ENCODE measurements around the gene OLFML2A.

The OLFML2A gene

GRCh38 chr9:124809211-124809610 lies 32.3 kb downstream of the OLFML2A start:
- TF ChIP-seq CTCF (IDR thresholded peaks at IDR 0.05; ENCODE audit: low read depth, low read length), result no peak
- in situ Hi-C loops (cut with HindIII; ENCODE audit: low sequenced_read_pairs), result no loop called here

GRCh38 chr9:124809741-124810500 lies 33.0 kb downstream of the OLFML2A start:
- H3K4me3 ChIP-seq (ENCODE audit: low read depth, low read length), result no peak overlapping the region
- no peak for DNase-seq (ENCODE audit: low read depth, low spot score)
- TF ChIP-seq CTCF (IDR thresholded peaks at IDR 0.05; ENCODE audit: low read depth, low read length), result no peak
- in situ Hi-C loops (cut with HindIII; ENCODE audit: low sequenced_read_pairs), result no loop called here

More at GRCh38 chr9:124809211-124809610, 32.3 kb downstream of the OLFML2A start:
- DNase-seq (ENCODE audit: low read depth, low spot score), result no peak
- no peak overlapping the region for H3K4me3 ChIP-seq (ENCODE audit: low read depth, low read length)

GRCh38 chr9:124810663-124811355 lies 33.9 kb downstream of the OLFML2A start:
- in situ Hi-C loops (cut with HindIII; ENCODE audit: low sequenced_read_pairs), result no loop called here
- peak; percentile 97 for DNase-seq (ENCODE audit: low read depth, low spot score)

GRCh38 chr9:124812441-124812876 lies 35.5 kb downstream of the OLFML2A start:
- H3K4me3 ChIP-seq (ENCODE audit: low read depth, low read length), result no peak overlapping the region
- no peak for TF ChIP-seq CTCF (IDR thresholded peaks at IDR 0.05; ENCODE audit: low read depth, low read length)
- in situ Hi-C loops (cut with HindIII; ENCODE audit: low sequenced_read_pairs), result no loop called here
- DNase-seq (ENCODE audit: low read depth, low spot score), result peak; percentile 100

More at GRCh38 chr9:124810663-124811355, 33.9 kb downstream of the OLFML2A start:
- TF ChIP-seq CTCF (IDR thresholded peaks at IDR 0.05; ENCODE audit: low read depth, low read length), result no peak
- no peak overlapping the region for H3K4me3 ChIP-seq (ENCODE audit: low read depth, low read length)

GRCh38 chr9:124813041-124813440 lies 36.1 kb downstream of the OLFML2A start:
- no peak for TF ChIP-seq CTCF (IDR thresholded peaks at IDR 0.05; ENCODE audit: low read depth, low read length)
- in situ Hi-C loops (cut with HindIII; ENCODE audit: low sequenced_read_pairs), result no loop called here
- no peak overlapping the region for H3K4me3 ChIP-seq (ENCODE audit: low read depth, low read length)
- DNase-seq (ENCODE audit: low read depth, low spot score), result no peak

- TF ChIP-seq CTCF (IDR thresholded peaks at IDR 0.05; ENCODE audit: low read depth, low read length), result no peak
- DNase-seq (ENCODE audit: low read depth, low spot score), result peak; percentile 35
- no peak overlapping the region for H3K4me3 ChIP-seq (ENCODE audit: low read depth, low read length)
- in situ Hi-C loops (cut with HindIII; ENCODE audit: low sequenced_read_pairs), result no loop called here
These were observed 36.7 kb downstream of the OLFML2A start for GRCh38 chr9:124813501-124814163.

Measured in astrocyte of the spinal cord (primary cell).